Activated naive CD8-positive, alpha-beta T cell treated with anti-CD3 and anti-CD28 coated beads, Interleukin-2, amount 50 U/mL, for 24 hours (primary cell): Measurements from ENCODE around the gene STRIT1.

Source experiments
- ATAC-seq: fragments of 150-1000 bp; cut with Tn5 transposase; one replicate; pipeline ENCODE4 v1.10.0; 2021
- DNase-seq: peaks from one replicate; pipeline ENCODE4 v3.0.0; 2021
- H3K27ac Mint-ChIP-seq: one replicate; pipeline ENCODE4 v1.8.0; 2021; ENCODE audit warnings: mild to moderate bottlenecking, mixed read lengths
- H3K27me3 Mint-ChIP-seq: one replicate; pipeline ENCODE4 v1.8.0; 2021; ENCODE audit warnings: mixed read lengths
- H3K36me3 Mint-ChIP-seq: one replicate; pipeline ENCODE4 v1.8.0; 2021; ENCODE audit warnings: low read depth, mixed read lengths
- H3K4me1 Mint-ChIP-seq: one replicate; pipeline ENCODE4 v1.8.0; 2021; ENCODE audit warnings: mixed read lengths
- H3K4me3 Mint-ChIP-seq: one replicate; pipeline ENCODE4 v1.8.0; 2021; ENCODE audit warnings: mild to moderate bottlenecking, moderate library complexity, mixed read lengths
- H3K9me3 Mint-ChIP-seq: one replicate; pipeline ENCODE4 v1.8.0; 2021; ENCODE audit warnings: mixed read lengths

Gene STRIT1

DNA sequence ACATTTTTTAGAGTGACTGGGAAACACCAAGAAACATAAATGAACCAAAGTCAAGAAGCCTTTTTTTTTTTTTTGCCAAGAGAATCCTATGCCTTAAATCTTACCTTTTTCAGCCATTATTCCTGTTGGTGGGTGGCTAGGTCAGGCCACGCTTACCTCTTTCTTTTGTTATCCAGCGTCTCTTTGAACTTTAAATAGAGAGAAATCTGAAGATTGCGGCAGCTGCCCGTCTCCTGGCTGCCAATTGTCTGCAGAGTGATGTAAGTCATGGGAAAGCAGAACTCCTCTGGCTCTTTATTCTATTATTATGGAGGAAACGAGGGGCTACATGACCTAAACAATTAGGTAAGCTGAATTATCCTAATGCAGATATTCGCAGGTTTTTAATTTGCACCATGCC lies at the start of gene STRIT1:
Gene STRIT1, minus strand, starts transcription at position 168 of the 400 bp plus-strand sequence.
- Mint-ChIP-seq H3K9me3 (peaks cover 12% of the 10 kb centered on the region), H3K27me3 (no peaks in the 10 kb centered on the region), H3K4me1 (no peaks in the 10 kb centered on the region), H3K27ac (no peak within 1 kb of the TSS), H3K4me3 (no peak within 1 kb of the TSS), H3K36me3 (no peaks in the 10 kb centered on the region)
- DNase-seq (no peak), ATAC-seq (no peak)

DNA sequence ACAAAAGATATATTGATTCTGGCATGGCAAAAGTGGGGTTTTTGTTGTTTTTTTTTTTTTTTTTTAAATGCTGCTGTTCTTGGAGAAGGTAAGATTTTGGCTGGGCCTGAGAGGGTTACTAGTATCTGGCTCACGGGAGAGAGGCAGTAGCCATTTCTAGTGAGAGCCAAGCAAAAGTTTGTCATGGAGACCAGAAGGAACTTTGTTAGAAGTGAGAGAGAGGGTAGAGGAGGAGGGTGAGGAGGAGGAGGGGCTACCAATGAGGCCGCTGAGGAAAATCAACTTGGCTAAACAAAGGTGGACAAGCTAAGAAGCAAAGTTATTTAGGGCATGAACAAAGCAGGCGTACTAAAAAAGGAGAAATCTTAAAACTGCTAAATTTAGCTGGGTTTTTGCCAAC lies 48.9 kb upstream of the STRIT1 start:
- no peaks in the 10 kb centered on the region for H3K27me3 Mint-ChIP-seq
- no peak overlapping the region for H3K27ac Mint-ChIP-seq
- ATAC-seq: no peak
- DNase-seq: no peak
- no peaks in the 10 kb centered on the region for H3K9me3 Mint-ChIP-seq
- H3K36me3 Mint-ChIP-seq: no peaks in the 10 kb centered on the region
- H3K4me1 Mint-ChIP-seq: no peaks in the 10 kb centered on the region
- no peak overlapping the region for H3K4me3 Mint-ChIP-seq

DNA sequence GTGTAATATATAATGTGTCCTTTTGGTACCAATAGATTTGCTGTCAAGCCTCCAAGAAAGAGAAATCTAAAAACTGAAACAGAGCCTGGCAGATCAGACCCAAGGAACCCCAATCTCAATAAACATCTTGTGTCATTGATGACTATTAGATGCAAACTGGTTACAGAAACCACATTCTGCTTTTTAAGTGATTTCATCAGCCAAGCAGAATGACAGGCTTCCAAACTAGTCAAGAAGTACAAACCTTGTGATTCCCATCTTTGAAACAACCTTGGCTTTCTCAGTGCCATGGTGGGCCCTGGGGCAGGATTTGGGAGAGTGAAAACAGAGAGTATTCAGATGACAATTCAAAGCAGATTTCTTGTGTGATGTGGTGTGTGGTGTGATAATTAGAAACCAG lies 45.6 kb upstream of the STRIT1 start:
- peaks cover 9% of the 10 kb centered on the region for H3K4me1 Mint-ChIP-seq
- no peaks in the 10 kb centered on the region for H3K27me3 Mint-ChIP-seq
- H3K9me3 Mint-ChIP-seq: no peaks in the 10 kb centered on the region
- no peak overlapping the region for H3K27ac Mint-ChIP-seq
- DNase-seq (no peak), ATAC-seq (no peak)
- H3K4me3 Mint-ChIP-seq: no peak overlapping the region
- no peaks in the 10 kb centered on the region for H3K36me3 Mint-ChIP-seq

GRCh38 chr3:155335724-155336354 lies 42.4 kb upstream of the STRIT1 start:
- Mint-ChIP-seq H3K27ac (no peak overlapping the region), H3K4me3 (no peak overlapping the region)

GRCh38 chr3:155334914-155335723 lies 41.6 kb upstream of the STRIT1 start:
- peak; percentile 68 for ATAC-seq
- Mint-ChIP-seq H3K36me3 (no peaks in the 10 kb centered on the region), H3K4me3 (no peak overlapping the region), H3K27ac (no peak overlapping the region), H3K4me1 (peaks cover 9% of the 10 kb centered on the region), H3K27me3 (no peaks in the 10 kb centered on the region), H3K9me3 (no peaks in the 10 kb centered on the region)
- no peak for DNase-seq

More at GRCh38 chr3:155335724-155336354, 42.4 kb upstream of the STRIT1 start:
- Mint-ChIP-seq H3K27me3 (no peaks in the 10 kb centered on the region), H3K4me1 (peaks cover 9% of the 10 kb centered on the region), H3K9me3 (no peaks in the 10 kb centered on the region), H3K36me3 (no peaks in the 10 kb centered on the region)
- ATAC-seq (no peak), DNase-seq (no peak)

- ATAC-seq: no peak
- DNase-seq: no peak
- H3K4me3 Mint-ChIP-seq: no peak overlapping the region
- no peak overlapping the region for H3K27ac Mint-ChIP-seq
- peaks cover 9% of the 10 kb centered on the region for H3K4me1 Mint-ChIP-seq
- no peaks in the 10 kb centered on the region for H3K27me3 Mint-ChIP-seq
- H3K9me3 Mint-ChIP-seq: no peaks in the 10 kb centered on the region
- H3K36me3 Mint-ChIP-seq: no peaks in the 10 kb centered on the region
These were observed 40.9 kb upstream of the STRIT1 start for GRCh38 chr3:155334215-155334913.

DNA sequence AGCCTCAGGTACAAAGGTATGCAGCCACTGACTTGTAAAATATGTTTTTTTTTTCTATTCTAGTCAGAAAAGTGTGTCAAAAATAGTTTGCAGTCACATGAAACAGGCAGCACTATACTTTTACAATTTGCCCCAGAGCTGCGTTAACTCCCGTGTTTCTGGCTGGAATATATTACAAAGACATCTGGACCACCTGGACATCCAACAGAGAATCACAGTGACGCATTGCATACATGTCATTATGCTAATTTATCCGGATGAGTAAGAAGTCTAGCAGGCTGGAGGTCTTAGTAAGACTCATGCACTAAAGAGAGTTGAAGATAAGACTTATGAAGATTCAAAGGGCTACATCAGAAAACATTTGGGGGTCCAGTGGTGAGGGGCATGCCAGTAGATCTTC lies 39.2 kb upstream of the STRIT1 start:
- no peak overlapping the region for H3K27ac Mint-ChIP-seq
- no peak overlapping the region for H3K4me3 Mint-ChIP-seq
- H3K9me3 Mint-ChIP-seq: no peaks in the 10 kb centered on the region
- DNase-seq (no peak), ATAC-seq (no peak)
- H3K27me3 Mint-ChIP-seq: peaks cover 1% of the 10 kb centered on the region
- H3K4me1 Mint-ChIP-seq: peaks cover 9% of the 10 kb centered on the region
- no peaks in the 10 kb centered on the region for H3K36me3 Mint-ChIP-seq

DNA sequence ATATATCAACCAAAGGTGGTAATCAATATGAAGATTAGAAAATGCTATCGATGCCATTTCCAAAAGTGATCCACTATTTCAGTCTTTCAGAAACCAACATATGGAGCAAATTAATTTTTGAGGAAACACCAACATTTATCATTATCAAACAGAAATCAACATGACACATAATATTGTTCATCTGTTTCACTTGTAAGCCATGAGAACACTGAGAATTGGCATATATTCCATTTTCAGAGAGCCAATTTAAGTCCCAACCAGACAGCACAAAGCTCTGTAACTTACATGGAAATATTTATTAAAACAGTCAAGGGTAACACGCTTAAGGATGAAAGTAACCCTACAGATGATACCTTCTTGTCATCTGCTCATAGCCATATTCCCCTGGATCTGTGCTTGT lies 37.6 kb upstream of the STRIT1 start:
- DNase-seq (no peak), ATAC-seq (no peak)
- Mint-ChIP-seq H3K4me1 (peaks cover 9% of the 10 kb centered on the region), H3K36me3 (no peaks in the 10 kb centered on the region), H3K27me3 (peaks cover 1% of the 10 kb centered on the region), H3K9me3 (no peaks in the 10 kb centered on the region), H3K4me3 (no peak overlapping the region), H3K27ac (no peak overlapping the region)

- ATAC-seq: no peak
- no peaks in the 10 kb centered on the region for H3K9me3 Mint-ChIP-seq
- H3K27ac Mint-ChIP-seq: no peak overlapping the region
- no peak overlapping the region for H3K4me3 Mint-ChIP-seq
- no peak for DNase-seq
- peaks cover 9% of the 10 kb centered on the region for H3K4me1 Mint-ChIP-seq
- peaks cover 1% of the 10 kb centered on the region for H3K27me3 Mint-ChIP-seq
- no peaks in the 10 kb centered on the region for H3K36me3 Mint-ChIP-seq
These were observed 36.9 kb upstream of the STRIT1 start for GRCh38 chr3:155330370-155330769.

DNA sequence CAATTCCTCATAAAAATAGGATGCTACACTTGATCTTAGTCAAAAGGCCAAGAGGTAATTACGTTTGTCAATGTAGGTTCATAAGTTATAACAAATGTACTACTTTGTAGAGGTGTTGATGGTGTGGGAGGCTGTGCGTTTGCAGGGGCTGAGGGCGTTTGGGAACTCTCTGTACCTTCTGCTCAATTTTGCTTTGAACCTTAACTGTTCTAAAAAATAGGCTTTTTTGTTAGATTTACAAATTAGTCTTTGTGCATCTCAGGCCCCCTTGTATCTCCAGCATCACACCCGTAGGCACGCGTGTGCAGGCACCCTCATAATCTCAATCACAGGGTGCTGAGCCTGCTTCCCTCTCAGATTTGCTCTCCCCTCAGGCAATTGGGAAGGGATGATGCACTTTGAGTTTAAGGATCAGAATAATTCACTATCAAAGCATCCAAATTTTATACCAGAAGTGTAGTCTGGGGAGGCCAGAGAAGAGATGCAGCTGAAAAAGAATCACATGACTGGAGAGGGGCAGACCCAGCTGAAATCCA lies 36.1 kb upstream of the STRIT1 start:
- DNase-seq: no peak
- ATAC-seq: no peak
- peaks cover 3% of the 10 kb centered on the region for H3K4me1 Mint-ChIP-seq
- peaks cover 1% of the 10 kb centered on the region for H3K27me3 Mint-ChIP-seq
- no peaks in the 10 kb centered on the region for H3K36me3 Mint-ChIP-seq
- no peak overlapping the region for H3K4me3 Mint-ChIP-seq
- no peaks in the 10 kb centered on the region for H3K9me3 Mint-ChIP-seq
- H3K27ac Mint-ChIP-seq: no peak overlapping the region

- no peaks in the 10 kb centered on the region for H3K36me3 Mint-ChIP-seq
- no peak for ATAC-seq
- H3K4me1 Mint-ChIP-seq: no peaks in the 10 kb centered on the region
- H3K9me3 Mint-ChIP-seq: no peaks in the 10 kb centered on the region
- H3K27me3 Mint-ChIP-seq: peaks cover 1% of the 10 kb centered on the region
- no peak for DNase-seq
- H3K4me3 Mint-ChIP-seq: no peak overlapping the region
- H3K27ac Mint-ChIP-seq: no peak overlapping the region
These were observed 34.4 kb upstream of the STRIT1 start for GRCh38 chr3:155327871-155328270.

DNA sequence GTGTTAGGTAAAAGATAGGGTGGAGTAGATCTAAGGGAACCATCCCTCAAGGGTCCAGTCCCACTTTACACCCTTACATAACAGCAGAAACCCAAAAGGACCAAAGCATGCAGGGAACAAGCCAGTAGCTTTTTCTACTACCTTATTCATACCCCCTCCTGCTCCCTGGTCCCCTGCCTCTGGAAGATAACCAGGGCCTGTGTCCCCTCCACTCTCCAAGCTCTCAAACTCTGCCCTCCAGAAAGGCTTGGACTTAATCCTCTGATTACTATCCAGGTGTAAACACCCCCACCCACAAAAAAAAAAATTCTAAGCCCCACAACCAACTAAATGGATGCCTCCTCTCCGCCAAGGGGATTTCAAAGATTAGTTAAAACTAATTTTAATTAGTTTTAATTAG lies 33.9 kb upstream of the STRIT1 start:
- no peak for ATAC-seq
- Mint-ChIP-seq H3K27me3 (peaks cover 1% of the 10 kb centered on the region), H3K4me1 (no peaks in the 10 kb centered on the region), H3K4me3 (no peak overlapping the region), H3K27ac (no peak overlapping the region), H3K9me3 (no peaks in the 10 kb centered on the region), H3K36me3 (no peaks in the 10 kb centered on the region)
- no peak for DNase-seq

DNA sequence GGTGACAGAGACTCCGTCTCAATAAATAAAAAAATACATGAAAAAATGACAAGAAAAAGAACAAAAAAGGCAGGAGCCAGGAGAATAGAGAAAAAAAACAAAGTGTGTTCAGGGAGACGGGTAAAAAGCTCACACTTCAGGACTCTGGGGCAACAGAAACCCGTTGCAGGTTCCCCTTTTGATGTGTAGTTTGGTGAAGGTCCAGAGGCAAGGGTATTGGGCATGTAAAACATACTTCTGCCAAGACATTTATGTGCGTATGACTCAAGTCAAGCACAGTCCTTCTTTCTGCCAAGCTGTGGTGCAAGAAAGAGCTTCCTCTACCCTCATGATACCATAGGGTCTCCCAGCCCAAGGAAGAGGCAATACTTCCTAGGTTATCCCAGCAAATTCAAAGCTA lies 33.4 kb upstream of the STRIT1 start:
- no peaks in the 10 kb centered on the region for H3K9me3 Mint-ChIP-seq
- ATAC-seq (no peak), DNase-seq (no peak)
- H3K4me3 Mint-ChIP-seq: no peak overlapping the region
- H3K27ac Mint-ChIP-seq: no peak overlapping the region
- H3K36me3 Mint-ChIP-seq: no peaks in the 10 kb centered on the region
- peaks cover 1% of the 10 kb centered on the region for H3K27me3 Mint-ChIP-seq
- no peaks in the 10 kb centered on the region for H3K4me1 Mint-ChIP-seq

GRCh38 chr3:155326244-155326643 lies 32.8 kb upstream of the STRIT1 start:
- DNase-seq: no peak
- no peak for ATAC-seq
- H3K4me3 Mint-ChIP-seq: no peak overlapping the region
- H3K36me3 Mint-ChIP-seq: no peaks in the 10 kb centered on the region
- peaks cover 1% of the 10 kb centered on the region for H3K27me3 Mint-ChIP-seq
- H3K9me3 Mint-ChIP-seq: no peaks in the 10 kb centered on the region
- no peaks in the 10 kb centered on the region for H3K4me1 Mint-ChIP-seq
- H3K27ac Mint-ChIP-seq: no peak overlapping the region
